ENCODE data around the gene SNRPN.

The SNRPN gene

GRCh38 chr15:24976932-24977331 lies 22.1 kb downstream of the SNRPN start:
- DNase-seq (ENCODE audit: extremely low read depth, insufficient read length), result no peak
- Histone ChIP-seq H3K36me3 (ENCODE audit: control insufficient read depth, insufficient read depth, low read length) (no peaks in the 10 kb centered on the region; the same call in none of the 2 replicates), H3K27me3 (replicated peaks; ENCODE audit: control insufficient read depth, insufficient read depth, low read length) (no peaks in the 10 kb centered on the region), H3K4me3 (replicated peaks; ENCODE audit: low read depth, low read length) (no peak overlapping the region)
- no peak for TF ChIP-seq CTCF (IDR thresholded peaks at IDR 0.05; ENCODE audit: insufficient read depth, low read length, poor library complexity, severe bottlenecking)

- Histone ChIP-seq H3K27me3 (replicated peaks; ENCODE audit: control insufficient read depth, insufficient read depth, low read length) (no peaks in the 10 kb centered on the region), H3K4me3 (replicated peaks; ENCODE audit: low read depth, low read length) (no peak overlapping the region), H3K36me3 (ENCODE audit: control insufficient read depth, insufficient read depth, low read length) (peaks cover 2% of the 10 kb centered on the region)
- DNase-seq (ENCODE audit: extremely low read depth, insufficient read length), result no peak
- TF ChIP-seq CTCF (IDR thresholded peaks at IDR 0.05; ENCODE audit: insufficient read depth, low read length, poor library complexity, severe bottlenecking), result no peak
Observed at GRCh38 chr15:24977686-24978085, 22.9 kb downstream of the SNRPN start.

- DNase-seq (ENCODE audit: extremely low read depth, insufficient read length), result no peak
- H3K27me3 ChIP-seq (replicated peaks; ENCODE audit: control insufficient read depth, insufficient read depth, low read length), result no peaks in the 10 kb centered on the region
- TF ChIP-seq CTCF (IDR thresholded peaks at IDR 0.05; ENCODE audit: insufficient read depth, low read length, poor library complexity, severe bottlenecking), result no peak
- no peak overlapping the region for H3K4me3 ChIP-seq (replicated peaks; ENCODE audit: low read depth, low read length)
- H3K36me3 ChIP-seq (ENCODE audit: control insufficient read depth, insufficient read depth, low read length), result 0 out of 2 replicates have a peak, but pooled peaks cover 2% of the 10 kb centered on the region
Observed at GRCh38 chr15:24985224-24985623, 30.4 kb downstream of the SNRPN start.

GRCh38 chr15:24986653-24987052 lies 31.9 kb downstream of the SNRPN start:
- no peak for DNase-seq (ENCODE audit: extremely low read depth, insufficient read length)
- Histone ChIP-seq H3K36me3 (ENCODE audit: control insufficient read depth, insufficient read depth, low read length) (0 out of 2 replicates have a peak, but pooled peaks cover 2% of the 10 kb centered on the region), H3K4me3 (replicated peaks; ENCODE audit: low read depth, low read length) (no peak overlapping the region), H3K27me3 (replicated peaks; ENCODE audit: control insufficient read depth, insufficient read depth, low read length) (no peaks in the 10 kb centered on the region)
- no peak for TF ChIP-seq CTCF (IDR thresholded peaks at IDR 0.05; ENCODE audit: insufficient read depth, low read length, poor library complexity, severe bottlenecking)

GRCh38 chr15:25019434-25019833 lies 64.6 kb downstream of the SNRPN start:
- H3K4me3 ChIP-seq (replicated peaks; ENCODE audit: low read depth, low read length), result no peak overlapping the region
- no peaks in the 10 kb centered on the region for H3K36me3 ChIP-seq (ENCODE audit: control insufficient read depth, insufficient read depth, low read length)
- no peak for DNase-seq (ENCODE audit: extremely low read depth, insufficient read length)
- TF ChIP-seq CTCF (IDR thresholded peaks at IDR 0.05; ENCODE audit: insufficient read depth, low read length, poor library complexity, severe bottlenecking), result no peak
- no peaks in the 10 kb centered on the region for H3K27me3 ChIP-seq (replicated peaks; ENCODE audit: control insufficient read depth, insufficient read depth, low read length)

- no peak overlapping the region for H3K4me3 ChIP-seq (replicated peaks; ENCODE audit: low read depth, low read length)
- H3K27me3 ChIP-seq (replicated peaks; ENCODE audit: control insufficient read depth, insufficient read depth, low read length), result no peaks in the 10 kb centered on the region
- H3K36me3 ChIP-seq (ENCODE audit: control insufficient read depth, insufficient read depth, low read length), result no peaks in the 10 kb centered on the region
- DNase-seq (ENCODE audit: extremely low read depth, insufficient read length), result no peak
- no peak for TF ChIP-seq CTCF (IDR thresholded peaks at IDR 0.05; ENCODE audit: insufficient read depth, low read length, poor library complexity, severe bottlenecking)
Observed at GRCh38 chr15:25022233-25022632, 67.4 kb downstream of the SNRPN start.
